HCT116 (cell line): Measurements from ENCODE around the gene ACOXL. TPM values are rescaled to one million over a fixed set of nuclear protein-coding genes. Genes with fewer than 3 reads are reported as not detected.

Source experiments
- ATAC-seq: fragments of 200-7000 bp; cut with Tn5 transposase; 2 replicates; pipeline ENCODE4 v1.9.1; 2020; ENCODE audit warnings: mild to moderate bottlenecking, moderate library complexity
- BruUV-seq: library from RNA; stranded (reverse); fragments of 400-500 nt; replicated peaks from 2 replicates; lab custom pipeline; 2021; lab: Mats Ljungman, UMichigan
- CTCF ChIA-PET: fragments of 300-600 bp; sonication (Branson Sonifier 250); formaldehyde crosslinking; loops from one replicate; lab custom pipeline; 2021; ENCODE audit warnings: antibody characterized with exemption; lab: Charles Lee
- POLR2A ChIA-PET: fragments of 300-600, 350-600 bp; sonication (Branson Sonifier 250); formaldehyde crosslinking; loops from one replicate; lab custom pipeline; 2021; ENCODE audit warnings: antibody characterized with exemption; lab: Charles Lee
- RAD21 ChIA-PET, 2 experiments: fragments of 300-600 bp; sonication (Branson Sonifier 250); formaldehyde crosslinking; loops; one replicate each; lab custom pipeline; 2023; ENCODE audit warnings: low total read pairs in 2 of 2; ENCODE audit not compliant: uncharacterized antibody in 2 of 2, unreplicated experiment in 2 of 2, low non-redundant PET in 1 of 2; lab: Charles Lee
- DNase-seq: peaks from one replicate; pipeline ENCODE4 v3.0.0-alpha.2; 2010; ENCODE audit warnings: low read depth, low spot score
- H2AFZ ChIP-seq: fragments of 200-600 bp; shearing (Covaris generic), sonication (generic); 2 replicates; pipeline ENCODE4 v1.6.1; 2017; ENCODE audit warnings: low read depth, mixed run types, mixed read lengths, antibody characterized with exemption, low read length; ENCODE audit not compliant: poor library complexity, severe bottlenecking
- H3K27ac ChIP-seq: 2 replicates; pipeline ENCODE4 v1.5.1; 2012; ENCODE audit warnings: low read depth, low read length
- H3K27me3 ChIP-seq: fragments of 200-600 bp; sonication (generic); 2 replicates; pipeline ENCODE4 v1.6.1; 2016; ENCODE audit warnings: mixed run types, low read length, mixed read lengths; ENCODE audit not compliant: insufficient read depth
- H3K36me3 ChIP-seq, 2 experiments: fragments of 200-500 bp in 1 of 2; fragments of 200-600 bp in 1 of 2; sonication (Bioruptor generic) in 1 of 2; sonication (generic) in 1 of 2; 2 replicates each; pipeline versions ENCODE4 v1.5.1 to v1.6.1; 2014 to 2016; ENCODE audit warnings: low read length in 2 of 2, inconsistent platforms in 1 of 2, mixed read lengths in 1 of 2, mixed run types in 1 of 2; ENCODE audit not compliant: insufficient read depth in 2 of 2, control insufficient read depth in 1 of 2
- H3K4me1 ChIP-seq, 2 experiments: fragments of 200-600 bp in 1 of 2; sonication (generic) in 1 of 2; 2 replicates each; pipeline versions ENCODE4 v1.5.1 to v1.6.1; 2012 to 2017; ENCODE audit warnings: low read length in 2 of 2, inconsistent platforms in 1 of 2, mild to moderate bottlenecking in 1 of 2, mixed read lengths in 1 of 2, mixed run types in 1 of 2, moderate library complexity in 1 of 2; ENCODE audit not compliant: insufficient read depth in 2 of 2, control insufficient read depth in 1 of 2
- H3K4me2 ChIP-seq: fragments of 200-600 bp; sonication (generic); 2 replicates; pipeline ENCODE4 v1.6.1; 2017; ENCODE audit warnings: mixed run types, low read length, mixed read lengths
- H3K4me3 ChIP-seq, 2 experiments: fragments of 200-600 bp in 1 of 2; sonication (generic) in 1 of 2; replicated peaks in 1 of 2; 2 replicates each; pipeline ENCODE4 v1.5.1; 2011 to 2016; ENCODE audit warnings: low read length in 2 of 2, control low read depth in 1 of 2, low read depth in 1 of 2, mild to moderate bottlenecking in 1 of 2, mixed read lengths in 1 of 2, mixed run types in 1 of 2
- H3K79me2 ChIP-seq: fragments of 200-600 bp; sonication (generic); 2 replicates; pipeline ENCODE4 v1.6.1; 2017; ENCODE audit warnings: mild to moderate bottlenecking, mixed run types, low read length, moderate library complexity, mixed read lengths; ENCODE audit not compliant: insufficient read depth
- H3K9ac ChIP-seq: fragments of 200-600 bp; sonication (generic); 2 replicates; pipeline ENCODE4 v1.6.1; 2016; ENCODE audit warnings: low read length, mixed read lengths
- H3K9me2 ChIP-seq: fragments of 200-600 bp; sonication (generic), shearing (Covaris generic); 2 replicates; pipeline ENCODE4 v1.6.1; 2017; ENCODE audit warnings: mixed run types, mild to moderate bottlenecking, moderate library complexity; ENCODE audit not compliant: insufficient read depth
- H3K9me3 ChIP-seq, 2 experiments: fragments of 200-500 bp in 1 of 2; fragments of 200-600 bp in 1 of 2; sonication (Bioruptor generic) in 1 of 2; sonication (generic) in 1 of 2; 2 replicates each; pipeline ENCODE4 v1.6.1; 2014 to 2017; ENCODE audit warnings: low read length in 2 of 2, mixed read lengths in 2 of 2, inconsistent platforms in 1 of 2, low read depth in 1 of 2, mild to moderate bottlenecking in 1 of 2, mixed run types in 1 of 2, moderate library complexity in 1 of 2; ENCODE audit not compliant: control insufficient read depth in 1 of 2, insufficient read depth in 1 of 2
- H4K20me1 ChIP-seq: fragments of 200-600 bp; sonication (generic), shearing (Covaris generic); 2 replicates; pipeline ENCODE4 v1.6.1; 2017; ENCODE audit warnings: mixed run types, mild to moderate bottlenecking, moderate library complexity; ENCODE audit not compliant: insufficient read depth
- CBX3 ChIP-seq: IDR thresholded peaks from 2 replicates; pipeline ENCODE4 v1.6.1; 2012; ENCODE audit warnings: low read depth
- EGR1 ChIP-seq: IDR thresholded peaks from 2 replicates; pipeline ENCODE4 v1.6.1; 2012; ENCODE audit warnings: low read depth
- ELF1 ChIP-seq: IDR thresholded peaks from 2 replicates; pipeline ENCODE4 v1.6.1; 2012; ENCODE audit warnings: low read depth, borderline replicate concordance
- EZH2 ChIP-seq: fragments of 200-600 bp; sonication (generic); IDR thresholded peaks from 2 replicates; pipeline ENCODE4 v1.6.1; 2017; ENCODE audit warnings: antibody characterized with exemption, mixed run types
- EZH2phosphoT487 ChIP-seq: fragments of 200-600 bp; IDR thresholded peaks from 2 replicates; pipeline ENCODE4 v1.6.1; 2018; ENCODE audit warnings: antibody characterized with exemption, borderline replicate concordance
- FOSL1 ChIP-seq: IDR thresholded peaks from 2 replicates; pipeline ENCODE4 v1.6.1; 2012; ENCODE audit warnings: low read depth
- JUND ChIP-seq: IDR thresholded peaks from 2 replicates; pipeline ENCODE4 v1.6.1; 2012
- MAX ChIP-seq: IDR thresholded peaks from 2 replicates; pipeline ENCODE4 v1.6.1; 2012
- REST ChIP-seq: IDR thresholded peaks from 2 replicates; pipeline ENCODE4 v1.6.1; 2012; ENCODE audit warnings: low read depth
- SIN3A ChIP-seq: IDR thresholded peaks from 2 replicates; pipeline ENCODE4 v1.6.1; 2012; ENCODE audit warnings: low read depth
- intact Hi-C: fragments of 100-400 bp; cut with micrococcal nuclease; formaldehyde crosslinking; loops from 2 replicates; pipeline ENCODE4 v1.10.0; 2022
- total RNA-seq: library from RNA; stranded (reverse); gene quantifications from one replicate; pipeline ENCODE4 v1.2.1, GENCODE V29; 2021; ENCODE audit not compliant: unreplicated experiment

Gene ACOXL
- total RNA-seq, 1 experiment from 2014 or later: 5.5 TPM

GRCh38 chr2:110812726-110813645, 80.6 kb downstream of the ACOXL start:
- H3K36me3 ChIP-seq: no peaks in the 10 kb centered on the region
- POLR2A ChIA-PET: no interaction called here
- no peak for TF ChIP-seq FOSL1
- TF ChIP-seq CBX3: no peak
- TF ChIP-seq MAX: no peak
- no peak for TF ChIP-seq EGR1
- no peak for TF ChIP-seq SIN3A
- no peak for TF ChIP-seq JUND
- TF ChIP-seq REST: no peak
- no peak for TF ChIP-seq EZH2
- no peak for TF ChIP-seq ELF1
- TF ChIP-seq EZH2phosphoT487: no peak
- TF ChIP-seq, all 23 proteins: peak for 0
- RAD21 ChIA-PET: no interaction called here
- DNase-seq (no peak), ATAC-seq (no peak)
- Histone ChIP-seq H3K27me3 (no peaks in the 10 kb centered on the region), H3K9me2 (no peaks in the 10 kb centered on the region), H4K20me1 (no peaks in the 10 kb centered on the region), H3K9ac (no peak overlapping the region), H2AFZ (no peak overlapping the region), H3K4me2 (no peak overlapping the region), H3K4me1 (peaks cover 0 to 5% of the 10 kb centered on the region in 2 experiments; a peak in 2 of 4 replicates), H3K4me3 (no peak overlapping the region), H3K27ac (no peak overlapping the region), H3K79me2 (no peaks in the 10 kb centered on the region), H3K9me3 (no peaks in the 10 kb centered on the region)
- intact Hi-C loops: loop anchor here (10.0 kb wide), 1 partner anchor 892 kb away; no protein-coding TSS in a partner anchor
- CTCF ChIA-PET: interaction anchor here (0.8 to 1.8 kb wide), 2 partner anchors 305 to 886 kb away, joined by 4 to 7 read pairs; no protein-coding TSS in a partner anchor
- no TSS peak for BruUV-seq
